Measurements from ENCODE around the gene TMEM253.
A peak's percentile ranks its signal among the peaks of the same experiment; 100 is the strongest.

The TMEM253 gene

GRCh38 chr14:21089271-21089670 is 11.6 kb upstream of the TMEM253 start:
- no peak overlapping the region for H3K27ac ChIP-seq
- peaks cover 70% of the 10 kb centered on the region for H4K20me1 ChIP-seq

GRCh38 chr14:21089877-21090193 is 11.0 kb upstream of the TMEM253 start:
- Histone ChIP-seq H4K20me1 (peaks cover 75% of the 10 kb centered on the region), H3K36me3 (peaks cover 73% of the 10 kb centered on the region), H3K4me3 (no peak overlapping the region), H3K27ac (no peak overlapping the region), H3K9me3 (no peaks in the 10 kb centered on the region), H3K9ac (no peak overlapping the region), H3K4me1 (peaks cover 73% of the 10 kb centered on the region), H3K4me2 (no peak overlapping the region), H3K27me3 (no peaks in the 10 kb centered on the region)
- TF ChIP-seq Cebpa-rat (IDR thresholded peaks at IDR 0.05) = no peak

More at GRCh38 chr14:21089271-21089670, 11.6 kb upstream of the TMEM253 start:
- Histone ChIP-seq H3K9ac (no peak overlapping the region), H3K9me3 (no peaks in the 10 kb centered on the region), H3K36me3 (peaks cover 79% of the 10 kb centered on the region), H3K4me3 (no peak overlapping the region), H3K4me2 (no peak overlapping the region), H3K27me3 (no peaks in the 10 kb centered on the region), H3K4me1 (peaks cover 68% of the 10 kb centered on the region)
- no peak for TF ChIP-seq Cebpa-rat (IDR thresholded peaks at IDR 0.05)

GRCh38 chr14:21090194-21090939 is 10.5 kb upstream of the TMEM253 start:
- Histone ChIP-seq H3K4me2 (no peak overlapping the region), H4K20me1 (peaks cover 80% of the 10 kb centered on the region), H3K9ac (no peak overlapping the region), H3K27ac (no peak overlapping the region), H3K27me3 (no peaks in the 10 kb centered on the region), H3K9me3 (no peaks in the 10 kb centered on the region), H3K36me3 (peaks cover 68% of the 10 kb centered on the region), H3K4me3 (no peak overlapping the region), H3K4me1 (peaks cover 77% of the 10 kb centered on the region)
- TF ChIP-seq Cebpa-rat (IDR thresholded peaks at IDR 0.05) = no peak

- Histone ChIP-seq H3K4me1 (peaks cover 76% of the 10 kb centered on the region), H4K20me1 (peaks cover 85% of the 10 kb centered on the region), H3K9me3 (no peaks in the 10 kb centered on the region), H3K27me3 (no peaks in the 10 kb centered on the region), H3K36me3 (peaks cover 60% of the 10 kb centered on the region), H3K4me3 (no peak overlapping the region), H3K9ac (no peak overlapping the region; the same call in 1 of the 2 replicates), H3K4me2 (peak overlapping the region; percentile 82; the same call in 1 of the 2 replicates), H3K27ac (peak overlapping the region; percentile 76; the same call in 1 of the 2 replicates)
- TF ChIP-seq Cebpa-rat (IDR thresholded peaks at IDR 0.05) = no peak
Measured at GRCh38 chr14:21090940-21091663, 9.8 kb upstream of the TMEM253 start.

GRCh38 chr14:21091821-21092272 is 9.0 kb upstream of the TMEM253 start:
- peaks cover 79% of the 10 kb centered on the region for H3K4me1 ChIP-seq
- peaks cover 89% of the 10 kb centered on the region for H4K20me1 ChIP-seq
- H3K27ac ChIP-seq = peak overlapping the region; percentile 76
- H3K36me3 ChIP-seq = peaks cover 57% of the 10 kb centered on the region
- no peaks in the 10 kb centered on the region for H3K27me3 ChIP-seq
- H3K9me3 ChIP-seq = no peaks in the 10 kb centered on the region
- H3K9ac ChIP-seq = peak overlapping the region; percentile 71
- no peak for TF ChIP-seq Cebpa-rat (IDR thresholded peaks at IDR 0.05)
- H3K4me2 ChIP-seq = peak overlapping the region; percentile 82
- H3K4me3 ChIP-seq = peak overlapping the region; percentile 42; the same call in 1 of the 2 replicates

GRCh38 chr14:21092273-21093011 is 8.4 kb upstream of the TMEM253 start:
- Histone ChIP-seq H4K20me1 (peaks cover 86% of the 10 kb centered on the region), H3K9me3 (no peaks in the 10 kb centered on the region), H3K4me1 (peaks cover 79% of the 10 kb centered on the region), H3K36me3 (peaks cover 54% of the 10 kb centered on the region), H3K27ac (peak overlapping the region; percentile 76), H3K27me3 (no peaks in the 10 kb centered on the region), H3K4me2 (peak overlapping the region; percentile 82), H3K9ac (peak overlapping the region; percentile 71), H3K4me3 (peak overlapping the region; percentile 42; the same call in 1 of the 2 replicates)
- no peak for TF ChIP-seq Cebpa-rat (IDR thresholded peaks at IDR 0.05)

GRCh38 chr14:21093018-21093417 is 7.8 kb upstream of the TMEM253 start:
- TF ChIP-seq Cebpa-rat (IDR thresholded peaks at IDR 0.05) = no peak
- Histone ChIP-seq H4K20me1 (peaks cover 80% of the 10 kb centered on the region), H3K36me3 (peaks cover 53% of the 10 kb centered on the region), H3K27me3 (no peaks in the 10 kb centered on the region), H3K9me3 (no peaks in the 10 kb centered on the region), H3K4me3 (no peak overlapping the region), H3K9ac (no peak overlapping the region), H3K4me1 (peaks cover 75% of the 10 kb centered on the region), H3K27ac (no peak overlapping the region), H3K4me2 (peak overlapping the region; percentile 82)

GRCh38 chr14:21093769-21094681 is 6.8 kb upstream of the TMEM253 start:
- Histone ChIP-seq H3K4me3 (no peak overlapping the region), H3K36me3 (peaks cover 43% of the 10 kb centered on the region), H3K27ac (no peak overlapping the region), H4K20me1 (peaks cover 74% of the 10 kb centered on the region), H3K9me3 (no peaks in the 10 kb centered on the region), H3K27me3 (no peaks in the 10 kb centered on the region), H3K4me1 (peaks cover 71% of the 10 kb centered on the region), H3K9ac (no peak overlapping the region), H3K4me2 (peak overlapping the region; percentile 39; the same call in 1 of the 2 replicates)
- TF ChIP-seq Cebpa-rat (IDR thresholded peaks at IDR 0.05) = no peak
